T-helper 2 cell (primary cell): ENCODE measurements around the gene PTGIS.
A peak's percentile ranks its signal among the peaks of the same experiment; 100 is the strongest.
"Not testable (repeated sequence)": the region's sequence is repeated elsewhere in the genome, so short reads cannot be mapped to it uniquely, and the experiment has no call there.

Experiments
- DNase-seq, 5 experiments: peaks; one replicate each; pipeline versions ENCODE4 v3.0.0 to v3.0.0-alpha.2; 2012 to 2022
- total RNA-seq, 2 donors: gene quantifications; one replicate each; lab custom pipeline; 2026; lab: John Stamatoyannopoulos, UW

PTGIS gene
- 0 reads per million in 2 donors for total RNA-seq

DNA sequence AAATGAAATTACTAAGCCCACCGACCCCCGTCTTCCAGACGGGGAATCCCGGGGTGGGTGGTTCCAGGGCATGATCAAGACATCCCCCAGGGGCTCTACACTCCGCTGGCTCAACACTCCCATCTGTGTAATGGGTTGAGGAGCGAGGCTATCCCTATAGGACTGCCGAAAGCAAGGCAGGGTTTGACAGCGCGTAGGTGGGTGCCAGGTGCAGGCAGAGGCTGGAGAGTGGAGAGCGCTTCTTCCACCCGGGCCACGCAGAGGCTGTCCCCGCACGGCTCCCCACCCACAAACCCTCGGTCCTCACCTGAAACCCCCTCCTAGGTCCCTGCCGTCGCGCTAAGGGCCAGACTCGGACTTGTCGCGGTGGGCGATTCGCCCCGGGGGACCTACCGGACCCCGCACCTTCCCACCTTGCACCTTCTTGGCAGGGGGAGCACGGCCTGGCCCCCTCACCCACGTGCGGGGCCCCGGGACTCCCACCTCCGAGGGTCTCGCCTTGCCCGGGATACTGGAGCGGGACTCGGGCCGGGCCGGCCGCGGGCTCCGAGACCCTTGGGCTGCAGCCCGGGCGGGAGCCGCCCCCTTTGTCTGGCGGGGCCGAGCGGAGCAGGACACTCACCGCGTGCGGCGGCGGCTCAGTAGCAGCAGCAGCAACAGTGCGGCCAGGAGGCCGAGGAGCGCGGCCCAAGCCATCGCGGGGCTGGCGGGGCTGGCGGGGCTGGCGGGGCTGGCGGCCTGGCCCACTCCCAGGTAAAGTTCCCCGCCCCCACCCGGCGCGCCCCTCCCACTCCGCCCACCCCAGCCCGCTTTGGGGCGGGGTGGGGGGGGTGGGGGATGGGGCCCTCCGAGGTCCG is at the start of gene PTGIS:
PTGIS (minus strand) TSS at position 717 of the 857 bp plus-strand sequence; CDS start at position 696, 21 bp downstream.
- DNase-seq: no peak

- not testable (repeated sequence) for DNase-seq
These were observed 49.5 kb upstream of the PTGIS start for GRCh38 chr20:49617394-49617793.

- no peak for DNase-seq
These were observed 48.4 kb upstream of the PTGIS start for GRCh38 chr20:49616154-49617007.

DNA sequence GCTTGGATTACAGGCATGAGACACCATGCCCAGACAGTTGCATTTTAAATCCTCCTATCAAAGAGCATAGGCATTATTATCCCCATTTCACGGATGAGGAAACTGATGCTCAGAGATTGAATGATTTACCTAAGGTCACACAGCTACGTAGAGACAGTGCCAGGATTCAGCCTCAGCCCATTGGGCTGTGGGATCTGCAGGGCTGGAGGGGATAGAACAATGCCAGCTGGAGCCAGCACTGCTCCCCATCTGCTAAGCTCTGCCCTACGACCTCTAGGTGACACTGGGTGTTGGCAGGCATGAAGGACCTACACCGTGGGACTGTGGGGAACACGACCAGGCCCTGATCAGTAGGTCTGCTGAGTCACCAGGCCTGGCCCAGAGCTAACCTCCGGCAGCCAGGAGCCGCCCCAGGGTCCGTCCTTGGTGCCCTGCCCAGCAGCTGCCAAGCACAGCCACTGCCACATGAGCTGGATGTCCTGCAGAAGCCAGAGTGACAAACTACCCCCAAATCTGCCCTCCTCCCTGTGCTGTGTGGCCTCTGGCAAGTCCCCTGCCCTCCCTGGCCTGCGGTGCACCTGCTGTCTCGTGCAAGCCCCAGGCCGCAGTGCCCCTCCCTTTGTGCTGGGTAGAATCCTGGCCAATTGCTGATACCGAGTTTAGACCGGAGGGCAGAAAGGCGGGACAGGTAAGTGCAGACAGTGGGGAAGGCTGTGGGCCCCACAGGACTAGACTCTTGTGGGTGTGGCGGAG is 47.6 kb upstream of the PTGIS start:
- DNase-seq: no peak

GRCh38 chr20:49615051-49615400 is 47.1 kb upstream of the PTGIS start:
- not testable (repeated sequence) for DNase-seq

DNA sequence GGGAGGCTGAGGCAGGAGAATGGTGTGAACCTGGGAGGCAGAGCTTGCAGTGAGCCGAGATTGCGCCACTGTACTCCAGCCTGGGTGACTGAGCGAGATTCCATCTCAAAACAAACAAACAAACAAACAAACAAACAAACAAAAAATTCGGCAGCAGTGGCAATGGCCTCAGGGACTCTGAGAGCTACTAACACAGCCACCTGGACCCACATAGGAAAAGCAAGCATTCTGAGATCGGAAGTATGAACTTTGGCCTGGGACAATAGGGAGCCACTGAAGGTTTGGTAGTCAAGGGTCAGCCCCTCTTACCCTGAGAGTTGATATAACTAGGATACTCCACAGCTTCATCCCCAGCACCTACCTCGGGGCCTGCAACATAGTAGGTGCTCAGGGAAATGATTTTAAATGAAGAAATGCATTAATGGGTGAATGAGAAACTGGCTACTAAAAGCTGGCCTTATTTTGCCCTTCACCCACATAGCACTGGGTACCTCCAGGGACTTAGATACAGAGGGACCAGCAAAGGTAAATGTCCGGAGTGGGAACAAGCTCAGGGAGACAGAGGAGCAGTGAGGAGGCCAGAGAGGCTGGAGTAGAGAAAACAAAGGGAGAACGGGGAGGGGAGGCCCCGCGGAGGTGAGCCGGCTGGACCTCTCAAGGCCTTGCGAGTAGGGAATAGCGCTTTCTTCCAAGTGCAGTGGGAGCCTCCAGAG is 46.6 kb upstream of the PTGIS start:
- DNase-seq: no peak

GRCh38 chr20:49612127-49612738 is 44.3 kb upstream of the PTGIS start:
- DNase-seq: no peak

GRCh38 chr20:49611539-49612126 is 43.7 kb upstream of the PTGIS start:
- DNase-seq: not testable (repeated sequence)

DNA sequence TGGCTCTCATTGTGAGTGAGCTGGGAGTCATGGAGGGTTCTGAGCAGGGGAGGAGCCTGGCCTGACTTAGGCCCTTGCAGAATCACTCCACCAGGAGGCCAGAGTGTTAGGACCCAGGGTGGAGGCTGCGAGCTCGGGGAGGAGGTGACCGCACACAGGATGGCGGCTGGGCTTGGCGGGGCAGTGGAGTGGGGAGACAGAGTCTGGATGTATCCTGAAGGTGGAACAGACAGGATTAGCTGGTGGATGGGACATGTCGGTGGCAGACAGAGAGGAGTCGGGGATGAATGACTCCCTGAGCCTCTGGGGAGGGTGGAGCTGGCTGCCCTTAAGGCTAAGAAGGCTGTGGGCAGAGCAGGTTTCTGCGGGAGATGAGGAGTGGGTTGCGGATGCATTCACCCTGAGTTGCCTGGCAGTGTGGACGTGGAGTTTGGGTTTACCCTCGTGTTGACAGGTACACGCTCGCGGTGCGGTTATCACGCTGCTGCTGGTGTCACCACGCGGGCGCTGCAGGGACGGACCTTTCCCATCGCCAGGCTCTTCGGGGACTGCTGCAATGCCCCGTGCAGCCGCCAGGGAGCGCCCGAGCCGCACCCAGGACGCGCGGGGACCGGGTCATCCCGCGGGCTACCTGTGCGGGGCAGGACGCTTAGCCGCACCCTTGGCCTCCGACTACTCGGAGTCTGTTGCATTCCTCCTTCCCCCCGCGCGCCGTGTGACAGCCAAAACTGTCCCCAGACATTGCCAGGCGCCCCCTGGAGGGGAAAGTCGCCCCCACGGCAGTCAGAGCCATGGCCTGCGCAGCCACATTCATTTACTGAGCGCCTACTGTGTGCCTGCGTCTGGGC is 43.0 kb upstream of the PTGIS start:
- DNase-seq: peak; percentile 55 to 76 (median 65)

- DNase-seq: peak; percentile 51 to 89 (median 59)
These were observed 41.1 kb upstream of the PTGIS start for GRCh38 chr20:49608752-49609670.

DNA sequence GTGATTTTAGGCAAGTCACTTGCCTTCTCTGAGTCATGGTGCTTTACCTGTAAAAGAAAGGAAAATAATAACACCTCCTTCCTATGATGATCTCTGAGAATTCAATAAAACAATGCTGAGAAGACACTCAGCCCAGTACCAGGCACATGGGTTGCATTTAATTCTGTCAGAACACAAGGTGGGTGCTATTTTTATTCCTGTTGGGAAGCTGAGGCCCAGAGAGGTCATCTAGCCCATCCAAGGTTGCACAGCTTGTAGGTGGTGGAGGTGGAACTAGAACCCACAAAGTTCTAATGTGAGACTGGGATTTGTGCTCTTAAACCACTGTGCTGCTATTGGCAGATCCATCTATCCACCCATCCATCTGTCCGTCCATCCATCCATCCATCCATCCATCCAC is 39.6 kb upstream of the PTGIS start:
- no peak for DNase-seq

GRCh38 chr20:49603209-49603627 is 35.3 kb upstream of the PTGIS start:
- no peak for DNase-seq

- no peak for DNase-seq
These were observed 34.6 kb upstream of the PTGIS start for GRCh38 chr20:49602345-49603208.

- DNase-seq: no peak
These were observed 33.4 kb upstream of the PTGIS start for GRCh38 chr20:49601153-49601924.

GRCh38 chr20:49599746-49600113 is 31.8 kb upstream of the PTGIS start:
- DNase-seq: no peak

GRCh38 chr20:49597825-49598395 is 30.0 kb upstream of the PTGIS start:
- DNase-seq: peak in 1 of 5 experiments; percentile 72
